ENCODE data around the gene MBOAT2.

The MBOAT2 gene

DNA sequence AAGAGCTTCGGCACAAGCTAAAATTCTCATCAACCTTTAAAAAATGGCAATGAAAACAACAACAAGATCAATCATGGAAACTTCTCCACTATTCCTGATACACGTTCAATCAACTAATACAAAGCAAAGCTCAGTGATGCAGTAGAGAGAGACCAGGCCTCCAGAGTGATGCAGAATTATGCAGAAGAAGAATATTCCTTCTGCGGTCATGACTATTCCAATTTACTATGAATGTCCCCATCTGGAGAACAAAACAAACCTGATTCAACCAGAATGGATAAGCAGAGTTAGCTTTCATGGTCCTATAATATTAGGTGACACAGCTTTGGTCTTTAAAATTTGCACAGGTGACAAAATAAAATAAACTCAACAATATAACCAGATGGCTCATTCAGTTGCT is 12.5 kb upstream of the MBOAT2 start:
- no peak for DNase-seq

DNA sequence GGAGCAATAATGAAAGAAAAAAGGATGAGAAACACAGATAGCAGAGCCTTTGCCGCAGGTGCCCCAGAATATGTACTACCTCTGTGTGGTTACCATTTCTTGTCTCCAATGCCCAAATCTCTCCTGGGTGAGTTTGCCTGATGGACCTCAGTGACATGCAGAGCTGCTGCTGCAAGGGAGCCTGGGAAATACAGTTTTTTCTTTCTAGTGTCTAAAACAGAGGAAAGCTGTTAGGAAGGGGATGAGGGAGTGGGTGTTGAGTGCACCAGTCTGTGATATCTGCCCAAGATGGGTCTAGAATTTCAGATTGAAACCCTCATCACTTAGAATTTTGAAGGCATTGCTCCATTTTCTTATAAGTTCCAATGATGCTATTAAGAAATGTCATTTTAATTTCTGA is 9.9 kb upstream of the MBOAT2 start:
- no peak for DNase-seq

GRCh38 chr2:9010866-9011265 is 7.4 kb upstream of the MBOAT2 start:
- DNase-seq = no peak

- DNase-seq = no peak
These were observed 5.6 kb upstream of the MBOAT2 start for GRCh38 chr2:9008951-9009664.

- no peak for DNase-seq
These were observed 2.9 kb upstream of the MBOAT2 start for GRCh38 chr2:9006368-9006767.

DNA sequence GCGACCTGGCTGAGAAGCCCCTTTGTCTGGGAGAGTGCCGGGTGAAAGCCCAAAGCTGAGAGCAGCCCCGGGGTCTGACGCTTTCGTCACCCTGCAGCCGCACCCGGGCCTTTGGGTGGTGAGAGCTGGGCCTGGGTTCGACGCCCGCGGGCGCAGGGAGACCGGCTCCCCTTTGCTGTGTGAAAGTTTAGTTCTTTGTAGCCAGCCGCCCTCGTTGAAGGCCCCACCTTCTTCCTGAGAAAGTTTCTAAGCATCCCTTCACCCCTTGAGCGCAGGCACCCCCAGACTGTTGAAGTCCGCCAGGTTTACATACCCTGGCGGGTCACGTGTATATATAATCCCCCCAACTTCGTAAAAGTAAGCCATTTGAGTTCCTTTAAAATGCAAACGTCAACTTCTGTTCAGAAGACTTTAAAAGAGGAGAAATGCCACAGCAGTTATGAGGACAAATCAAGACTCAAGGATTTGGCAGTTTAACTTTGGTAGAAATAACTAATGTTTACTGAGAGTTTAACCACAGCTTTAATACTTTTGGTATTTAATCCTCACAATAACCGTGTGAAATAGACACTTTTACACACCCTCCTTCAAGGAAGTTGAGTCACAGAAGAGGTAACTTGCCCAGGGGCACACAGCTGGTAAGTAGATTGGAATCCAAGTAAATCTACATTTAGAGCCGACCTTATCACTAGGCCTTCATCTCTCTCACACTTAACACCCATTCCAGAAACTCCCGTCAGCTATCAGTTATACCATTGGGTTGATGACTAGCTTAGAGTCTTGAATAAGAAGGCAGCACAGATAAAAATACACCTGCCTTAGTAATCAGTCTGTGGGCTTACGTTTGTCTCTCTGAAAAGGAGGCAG is 1.1 kb upstream of the MBOAT2 start:
- DNase-seq = no peak

- DNase-seq = no peak
These were observed 193 bp downstream of the MBOAT2 start for GRCh38 chr2:9003366-9003615.

DNA sequence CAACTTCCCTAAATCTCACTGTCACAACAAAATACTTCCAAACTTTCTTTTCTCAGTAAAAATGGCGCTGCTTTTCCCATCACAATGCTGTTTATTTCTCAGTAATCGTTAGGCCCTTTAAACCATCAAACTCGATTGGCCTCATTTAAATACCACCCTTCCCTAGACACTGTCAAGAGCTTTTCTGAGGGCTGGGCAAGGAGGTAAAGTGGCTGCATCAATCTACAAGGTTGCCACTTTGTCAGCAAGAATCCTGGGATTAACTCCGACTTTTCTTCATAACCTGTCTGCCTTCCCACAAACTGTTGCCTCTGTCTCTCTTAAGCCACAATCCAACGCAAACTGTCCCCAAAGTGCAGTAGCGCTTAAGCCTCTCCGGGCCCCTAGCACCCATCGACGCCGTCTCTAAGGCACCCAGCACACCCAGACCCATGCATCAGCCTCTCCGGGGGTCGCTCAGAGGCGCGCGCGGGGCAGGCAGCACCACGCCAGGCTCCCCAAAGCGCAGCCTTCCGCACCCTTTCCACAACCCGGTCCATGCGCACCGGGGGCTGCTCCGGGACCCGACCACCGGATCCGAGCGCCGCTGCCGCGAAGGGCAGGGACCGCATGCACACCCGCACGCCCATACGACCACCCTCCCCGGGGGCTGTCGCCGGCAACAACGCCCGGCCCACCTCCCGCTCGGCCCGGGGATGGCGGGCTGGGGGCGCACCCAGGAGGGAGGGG is 683 bp downstream of the MBOAT2 start:
- no peak for DNase-seq

DNA sequence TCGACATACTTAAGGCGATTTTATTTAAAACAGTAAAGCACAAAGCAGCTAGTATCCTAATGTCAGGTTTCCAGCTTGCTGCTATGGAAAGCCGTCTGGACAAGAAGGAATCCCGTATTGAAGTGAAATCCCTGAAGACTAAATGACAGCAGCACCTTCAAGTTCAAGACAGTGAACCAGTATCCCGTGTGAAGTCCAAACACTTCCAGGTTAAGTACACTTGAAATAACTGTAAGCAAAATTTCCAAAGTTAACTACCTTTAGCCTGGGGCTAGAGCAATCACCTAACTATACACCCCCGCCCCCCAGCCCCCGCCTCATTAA is 1.2 kb downstream of the MBOAT2 start:
- DNase-seq = no peak

- no peak for DNase-seq
These were observed 1.7 kb downstream of the MBOAT2 start for GRCh38 chr2:9001778-9002177.

GRCh38 chr2:9001229-9001628 is 2.3 kb downstream of the MBOAT2 start:
- no peak for DNase-seq

GRCh38 chr2:9000442-9000841 is 3.0 kb downstream of the MBOAT2 start:
- no peak for DNase-seq

GRCh38 chr2:8999797-9000196 is 3.7 kb downstream of the MBOAT2 start:
- DNase-seq = no peak

GRCh38 chr2:8999102-8999446 is 4.4 kb downstream of the MBOAT2 start:
- DNase-seq = no peak

GRCh38 chr2:8998418-8999101 is 4.9 kb downstream of the MBOAT2 start:
- DNase-seq = no peak

DNA sequence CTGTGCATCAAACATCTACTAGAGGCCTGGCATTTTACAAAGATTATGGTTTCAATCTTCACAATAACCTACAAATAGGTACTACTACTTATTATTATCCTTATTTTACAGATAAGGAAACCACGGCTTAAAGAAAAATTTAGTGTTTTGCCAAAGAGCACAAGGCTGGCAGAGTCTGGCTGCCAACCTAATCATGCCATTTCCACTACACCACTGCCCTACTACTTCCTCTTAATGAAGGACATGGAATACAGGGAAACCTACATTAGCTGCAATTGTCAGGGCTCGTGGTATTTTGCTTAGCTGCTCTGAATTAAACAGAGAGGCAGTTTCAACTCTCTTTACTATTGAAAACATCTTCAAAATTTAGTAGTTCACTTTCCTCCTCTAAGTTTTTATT is 5.9 kb downstream of the MBOAT2 start:
- no peak for DNase-seq

- DNase-seq = no peak
These were observed 6.4 kb downstream of the MBOAT2 start for GRCh38 chr2:8997108-8997507.

- DNase-seq = no peak
These were observed 7.5 kb downstream of the MBOAT2 start for GRCh38 chr2:8996006-8996405.

GRCh38 chr2:8994386-8994785 is 9.1 kb downstream of the MBOAT2 start:
- DNase-seq = no peak

GRCh38 chr2:8993902-8994278 is 9.6 kb downstream of the MBOAT2 start:
- DNase-seq = no peak

GRCh38 chr2:8993196-8993901 is 10.1 kb downstream of the MBOAT2 start:
- DNase-seq = no peak

DNA sequence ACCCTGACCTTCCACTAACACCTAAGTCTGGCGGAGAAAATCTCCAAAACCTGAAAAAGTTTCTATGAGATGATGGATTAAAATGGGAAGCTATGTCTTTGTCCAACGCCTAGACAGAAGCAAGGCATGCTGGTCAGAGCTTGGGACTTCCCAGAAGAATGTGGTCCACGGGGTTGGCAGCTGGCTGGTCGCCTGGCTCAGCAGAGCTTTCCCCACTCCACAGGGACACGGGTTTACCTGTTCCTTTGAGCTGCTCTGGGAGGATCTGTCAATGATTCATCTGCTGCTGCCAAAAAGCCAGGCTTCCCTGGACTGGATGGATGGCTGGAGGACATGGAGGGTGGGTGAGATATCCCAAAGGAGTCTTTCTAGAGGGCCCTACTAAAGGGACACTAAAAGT is 10.8 kb downstream of the MBOAT2 start:
- DNase-seq = no peak

GRCh38 chr2:8989536-8990079 is 13.9 kb downstream of the MBOAT2 start:
- DNase-seq = no peak
